RWPE2 (cell line): ENCODE results near the gene TMEM87A.
A peak's percentile ranks its signal among the peaks of the same experiment; 100 is the strongest.

Source experiments
- ATAC-seq: fragments of 200-7000 bp; cut with Tn5 transposase; 3 replicates; pipeline ENCODE4 v1.9.1; 2021; ENCODE audit warnings: low read depth
- DNase-seq: peaks from one replicate; pipeline ENCODE4 v3.0.0-alpha.2; 2020; ENCODE audit warnings: low spot score
- H3K27ac ChIP-seq: fragments of 450-650 bp; 2 replicates; pipeline ENCODE4 v1.5.1; 2017; ENCODE audit warnings: mild to moderate bottlenecking; ENCODE audit not compliant: poor library complexity, severe bottlenecking
- H3K27me3 ChIP-seq: fragments of 250-450 bp; sonication (Bioruptor Pico); 2 replicates; pipeline ENCODE4 v1.5.1; 2021; ENCODE audit warnings: mild to moderate bottlenecking, moderate library complexity; ENCODE audit not compliant: insufficient read depth, poor library complexity, severe bottlenecking
- H3K36me3 ChIP-seq: fragments of 250-450 bp; sonication (Bioruptor Pico); 2 replicates; pipeline ENCODE4 v1.5.1; 2020; ENCODE audit warnings: low read depth, mild to moderate bottlenecking, moderate library complexity
- H3K4me1 ChIP-seq: fragments of 250-450 bp; sonication (Bioruptor Pico); 2 replicates; pipeline ENCODE4 v1.5.1; 2021; ENCODE audit warnings: mild to moderate bottlenecking, moderate library complexity; ENCODE audit not compliant: insufficient read depth, poor library complexity, severe bottlenecking
- H3K4me3 ChIP-seq: fragments of 250-450 bp; sonication (Bioruptor Pico); 2 replicates; pipeline ENCODE4 v1.5.1; 2021; ENCODE audit warnings: mild to moderate bottlenecking, moderate library complexity; ENCODE audit not compliant: severe bottlenecking
- H3K9me3 ChIP-seq: fragments of 250-450 bp; sonication (Bioruptor Pico); 2 replicates; pipeline ENCODE4 v1.5.1; 2021; ENCODE audit warnings: mild to moderate bottlenecking, moderate library complexity; ENCODE audit not compliant: severe bottlenecking
- TF ChIP-seq, protein P1 (sequence below): fragments of 450-650 bp; IDR thresholded peaks from one replicate; pipeline ENCODE4 v1.5.1; 2017; ENCODE audit warnings: mild to moderate bottlenecking, moderate library complexity; ENCODE audit not compliant: poor library complexity, severe bottlenecking

The TMEM87A gene

DNA sequence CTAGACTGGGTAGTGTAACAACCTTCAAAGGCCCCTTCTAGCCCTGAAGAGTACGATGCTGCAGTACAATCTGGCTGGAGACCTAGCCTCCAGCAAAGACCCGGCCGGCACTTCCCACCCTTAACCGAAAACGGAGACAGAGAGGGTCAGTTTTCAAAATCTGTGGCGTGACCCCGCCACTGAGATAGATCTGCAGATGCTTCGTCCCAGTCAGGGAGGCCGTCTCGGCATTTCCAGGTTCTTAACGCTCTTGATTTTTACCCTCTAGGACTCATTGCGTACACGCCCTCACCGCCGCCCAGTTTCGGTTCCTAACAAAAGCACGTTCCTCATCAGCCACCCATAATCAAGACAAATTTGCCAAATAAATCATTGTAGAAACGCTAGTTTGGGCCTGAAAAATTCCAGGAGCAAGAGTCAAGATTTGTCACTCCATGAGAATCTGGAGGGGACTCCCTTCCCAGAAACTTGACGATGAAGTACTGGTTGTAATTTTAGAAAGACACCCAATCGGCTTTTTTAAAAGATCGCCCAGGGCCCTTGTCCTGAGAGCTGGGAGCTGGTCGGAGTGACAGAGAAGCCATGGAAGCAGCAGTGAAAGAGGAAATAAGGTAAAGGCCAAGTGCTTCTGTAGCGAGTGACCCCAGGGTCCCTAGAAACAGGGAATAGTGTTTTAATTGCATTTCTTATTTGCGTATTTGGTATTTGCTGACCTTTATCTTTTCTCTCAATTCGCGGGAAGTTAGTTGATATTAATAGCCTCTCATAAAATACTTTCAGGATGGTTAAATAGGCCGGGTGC lies 868 bp upstream of the TMEM87A start:
- peaks cover 17% of the 10 kb centered on the region for H3K4me1 ChIP-seq
- H3K36me3 ChIP-seq: peaks cover 47% of the 10 kb centered on the region
- H3K9me3 ChIP-seq: no peaks in the 10 kb centered on the region
- ATAC-seq: peak; percentile 22
- H3K27ac ChIP-seq: peak overlapping the region; percentile 95
- TF ChIP-seq, protein P1, sequence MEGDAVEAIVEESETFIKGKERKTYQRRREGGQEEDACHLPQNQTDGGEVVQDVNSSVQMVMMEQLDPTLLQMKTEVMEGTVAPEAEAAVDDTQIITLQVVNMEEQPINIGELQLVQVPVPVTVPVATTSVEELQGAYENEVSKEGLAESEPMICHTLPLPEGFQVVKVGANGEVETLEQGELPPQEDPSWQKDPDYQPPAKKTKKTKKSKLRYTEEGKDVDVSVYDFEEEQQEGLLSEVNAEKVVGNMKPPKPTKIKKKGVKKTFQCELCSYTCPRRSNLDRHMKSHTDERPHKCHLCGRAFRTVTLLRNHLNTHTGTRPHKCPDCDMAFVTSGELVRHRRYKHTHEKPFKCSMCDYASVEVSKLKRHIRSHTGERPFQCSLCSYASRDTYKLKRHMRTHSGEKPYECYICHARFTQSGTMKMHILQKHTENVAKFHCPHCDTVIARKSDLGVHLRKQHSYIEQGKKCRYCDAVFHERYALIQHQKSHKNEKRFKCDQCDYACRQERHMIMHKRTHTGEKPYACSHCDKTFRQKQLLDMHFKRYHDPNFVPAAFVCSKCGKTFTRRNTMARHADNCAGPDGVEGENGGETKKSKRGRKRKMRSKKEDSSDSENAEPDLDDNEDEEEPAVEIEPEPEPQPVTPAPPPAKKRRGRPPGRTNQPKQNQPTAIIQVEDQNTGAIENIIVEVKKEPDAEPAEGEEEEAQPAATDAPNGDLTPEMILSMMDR: no peak
- H3K27me3 ChIP-seq: no peaks in the 10 kb centered on the region
- peak; percentile 83 for DNase-seq
- peak overlapping the region; percentile 75 for H3K4me3 ChIP-seq

DNA sequence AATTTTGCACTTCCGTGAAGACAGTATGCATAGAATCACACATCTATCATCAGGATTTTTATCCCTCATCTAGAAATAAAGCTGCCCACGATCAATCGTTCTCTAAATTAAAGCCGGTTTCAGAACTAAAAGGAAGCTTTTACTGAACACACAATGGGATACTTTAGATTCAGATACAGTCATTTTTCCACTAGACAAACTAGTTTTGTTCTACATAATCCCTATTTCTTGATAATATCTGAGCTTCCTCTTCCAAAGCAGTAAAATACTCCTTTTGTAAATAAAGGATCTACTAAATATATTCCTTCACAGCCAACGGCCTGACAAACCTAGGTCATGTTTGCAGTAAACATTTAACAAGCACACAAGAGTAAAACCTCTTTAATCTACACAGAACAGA lies 2.2 kb downstream of the TMEM87A start:
- peaks cover 54% of the 10 kb centered on the region for H3K36me3 ChIP-seq
- peak overlapping the region; percentile 4 for H3K27ac ChIP-seq
- no peaks in the 10 kb centered on the region for H3K27me3 ChIP-seq
- TF ChIP-seq, protein P1: no peak
- ATAC-seq: no peak
- no peaks in the 10 kb centered on the region for H3K9me3 ChIP-seq
- H3K4me3 ChIP-seq: peak overlapping the region; percentile 5
- H3K4me1 ChIP-seq: peaks cover 13% of the 10 kb centered on the region
- no peak for DNase-seq

DNA sequence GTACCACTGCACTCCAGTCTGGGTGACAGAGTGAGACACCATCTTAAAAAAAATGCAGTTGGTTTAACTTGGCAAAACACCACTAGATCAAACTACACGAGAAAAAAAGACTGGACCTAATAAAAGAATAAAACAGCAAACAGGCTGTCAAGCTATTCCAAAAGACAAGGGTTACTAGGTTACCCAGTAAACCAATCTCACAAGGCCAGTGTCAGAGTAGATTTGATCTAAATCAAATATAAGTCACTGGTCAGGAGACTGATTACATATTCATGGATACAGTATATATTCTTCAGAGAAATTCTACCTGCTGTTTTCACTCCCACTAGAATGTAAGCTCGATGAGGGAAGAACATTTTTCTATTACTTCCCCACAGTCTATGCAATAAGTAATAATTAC lies 2.7 kb downstream of the TMEM87A start:
- no peak for ATAC-seq
- H3K36me3 ChIP-seq: peaks cover 58% of the 10 kb centered on the region
- peak overlapping the region; percentile 4 for H3K27ac ChIP-seq
- TF ChIP-seq, protein P1: no peak
- peak overlapping the region; percentile 5 for H3K4me3 ChIP-seq
- H3K9me3 ChIP-seq: no peaks in the 10 kb centered on the region
- DNase-seq: no peak
- no peaks in the 10 kb centered on the region for H3K27me3 ChIP-seq
- peaks cover 13% of the 10 kb centered on the region for H3K4me1 ChIP-seq

DNA sequence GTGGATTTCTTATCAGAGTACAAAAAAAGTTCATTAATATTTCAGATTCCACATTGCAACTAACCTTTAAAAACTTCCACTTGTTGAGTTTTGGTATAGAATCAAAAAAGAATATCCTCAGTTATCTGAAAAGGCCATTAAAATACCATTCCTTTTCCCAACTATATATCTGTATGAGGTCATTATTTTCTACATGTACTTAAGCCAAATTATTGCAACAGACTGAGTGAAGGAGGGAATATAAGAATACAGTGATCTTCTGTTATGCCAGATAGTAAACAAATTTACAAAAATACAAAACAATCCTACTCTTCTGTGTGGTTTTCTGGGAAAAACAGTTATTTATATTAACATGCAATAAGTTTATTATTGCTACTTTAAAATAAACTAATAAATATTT lies 5.9 kb downstream of the TMEM87A start:
- ATAC-seq (no peak), DNase-seq (no peak)
- TF ChIP-seq, protein P1: no peak
- H3K27ac ChIP-seq: no peak overlapping the region
- peaks cover 88% of the 10 kb centered on the region for H3K36me3 ChIP-seq
- no peaks in the 10 kb centered on the region for H3K27me3 ChIP-seq
- peaks cover 13% of the 10 kb centered on the region for H3K4me1 ChIP-seq
- H3K4me3 ChIP-seq: no peak overlapping the region
- H3K9me3 ChIP-seq: no peaks in the 10 kb centered on the region

DNA sequence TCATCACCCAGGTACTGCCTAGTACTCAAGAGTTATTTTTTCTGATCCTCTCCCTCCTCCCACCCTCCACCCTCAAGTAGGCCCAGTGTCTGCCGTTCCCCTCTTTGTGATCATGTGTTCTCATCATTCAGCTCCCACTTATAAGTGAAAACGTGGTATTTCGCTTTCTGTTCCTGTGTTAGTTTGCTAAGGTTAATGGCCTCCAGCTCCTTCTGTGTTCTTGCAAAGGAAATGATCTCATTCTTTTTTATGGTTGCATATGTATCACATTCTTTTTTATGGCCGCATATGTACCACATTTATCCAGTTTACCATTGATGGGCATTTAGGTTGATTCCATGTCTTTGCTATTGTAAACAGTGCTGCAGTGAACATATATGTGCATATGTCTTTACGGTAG lies 8.4 kb downstream of the TMEM87A start:
- ATAC-seq (no peak), DNase-seq (no peak)
- TF ChIP-seq, protein P1: no peak
- no peak overlapping the region for H3K4me3 ChIP-seq
- H3K36me3 ChIP-seq: peaks cover 94% of the 10 kb centered on the region
- no peaks in the 10 kb centered on the region for H3K4me1 ChIP-seq
- no peak overlapping the region for H3K27ac ChIP-seq
- no peaks in the 10 kb centered on the region for H3K27me3 ChIP-seq
- no peaks in the 10 kb centered on the region for H3K9me3 ChIP-seq
